ENCODE measurements around the gene SLC10A7. TPM values are rescaled to one million over a fixed set of nuclear protein-coding genes. Genes with fewer than 3 reads are reported as not detected.

The SLC10A7 gene
- total RNA-seq, 1 experiment from 2014 or later = 11.7 TPM

- DNase-seq (ENCODE audit: low spot score) = no peak
These were observed 81.7 kb downstream of the SLC10A7 start for GRCh38 chr4:146439999-146440398.

- DNase-seq (ENCODE audit: low spot score) = no peak
These were observed 82.3 kb downstream of the SLC10A7 start for GRCh38 chr4:146439437-146439836.

GRCh38 chr4:146437778-146438177 lies 84.0 kb downstream of the SLC10A7 start:
- no peak for DNase-seq (ENCODE audit: low spot score)

GRCh38 chr4:146436423-146437162 lies 85.1 kb downstream of the SLC10A7 start:
- no peak for DNase-seq (ENCODE audit: low spot score)

- no peak for DNase-seq (ENCODE audit: low spot score)
These were observed 85.8 kb downstream of the SLC10A7 start for GRCh38 chr4:146435962-146436361.

GRCh38 chr4:146432065-146432464 lies 89.7 kb downstream of the SLC10A7 start:
- no peak for DNase-seq (ENCODE audit: low spot score)

- DNase-seq (ENCODE audit: low spot score) = no peak
These were observed 93.4 kb downstream of the SLC10A7 start for GRCh38 chr4:146428298-146428697.

- DNase-seq (ENCODE audit: low spot score) = no peak
These were observed 103.9 kb downstream of the SLC10A7 start for GRCh38 chr4:146417822-146418221.

- no peak for DNase-seq (ENCODE audit: low spot score)
These were observed 105.9 kb downstream of the SLC10A7 start for GRCh38 chr4:146415829-146416228.

- DNase-seq (ENCODE audit: low spot score) = no peak
These were observed 114.1 kb downstream of the SLC10A7 start for GRCh38 chr4:146407669-146408084.

GRCh38 chr4:146407257-146407656 lies 114.5 kb downstream of the SLC10A7 start:
- no peak for DNase-seq (ENCODE audit: low spot score)

GRCh38 chr4:146401274-146401673 lies 120.5 kb downstream of the SLC10A7 start:
- no peak for DNase-seq (ENCODE audit: low spot score)

- DNase-seq (ENCODE audit: low spot score) = no peak
These were observed 122.8 kb downstream of the SLC10A7 start for GRCh38 chr4:146398896-146399445.

GRCh38 chr4:146398404-146398803 lies 123.3 kb downstream of the SLC10A7 start:
- no peak for DNase-seq (ENCODE audit: low spot score)

- DNase-seq (ENCODE audit: low spot score) = no peak
These were observed 132.2 kb downstream of the SLC10A7 start for GRCh38 chr4:146389561-146389960.

GRCh38 chr4:146382194-146382593 lies 139.5 kb downstream of the SLC10A7 start:
- DNase-seq (ENCODE audit: low spot score) = no peak

- no peak for DNase-seq (ENCODE audit: low spot score)
These were observed 140.4 kb downstream of the SLC10A7 start for GRCh38 chr4:146381263-146381872.

- no peak for DNase-seq (ENCODE audit: low spot score)
These were observed 142.0 kb downstream of the SLC10A7 start for GRCh38 chr4:146379744-146380143.

- no peak for DNase-seq (ENCODE audit: low spot score)
These were observed 149.9 kb downstream of the SLC10A7 start for GRCh38 chr4:146371812-146372211.

GRCh38 chr4:146370841-146371240 lies 150.9 kb downstream of the SLC10A7 start:
- DNase-seq (ENCODE audit: low spot score) = no peak

GRCh38 chr4:146369446-146369845 lies 152.3 kb downstream of the SLC10A7 start:
- DNase-seq (ENCODE audit: low spot score) = no peak

- DNase-seq (ENCODE audit: low spot score) = no peak
These were observed 153.5 kb downstream of the SLC10A7 start for GRCh38 chr4:146368209-146368608.

- no peak for DNase-seq (ENCODE audit: low spot score)
These were observed 154.4 kb downstream of the SLC10A7 start for GRCh38 chr4:146367347-146367746.
